HG03095 (cell line): ENCODE measurements around the gene RAB31.
"Not testable (repeated sequence)": the region's sequence is repeated elsewhere in the genome, so short reads cannot be mapped to it uniquely, and the experiment has no call there.

ENCODE experiments used
- ATAC-seq: cut with Tn5 transposase; IDR thresholded peaks from one replicate; pipeline ENCODE4 v1.9.1; 2021; ENCODE audit warnings: moderate library complexity; ENCODE audit not compliant: unreplicated experiment

RAB31 gene

GRCh38 chr18:9757827-9758621 lies 49.9 kb downstream of the RAB31 start:
- no peak for ATAC-seq

GRCh38 chr18:9758624-9759075 lies 50.5 kb downstream of the RAB31 start:
- no peak for ATAC-seq

- ATAC-seq = no peak
Measured at GRCh38 chr18:9760641-9761040, 52.5 kb downstream of the RAB31 start.

DNA sequence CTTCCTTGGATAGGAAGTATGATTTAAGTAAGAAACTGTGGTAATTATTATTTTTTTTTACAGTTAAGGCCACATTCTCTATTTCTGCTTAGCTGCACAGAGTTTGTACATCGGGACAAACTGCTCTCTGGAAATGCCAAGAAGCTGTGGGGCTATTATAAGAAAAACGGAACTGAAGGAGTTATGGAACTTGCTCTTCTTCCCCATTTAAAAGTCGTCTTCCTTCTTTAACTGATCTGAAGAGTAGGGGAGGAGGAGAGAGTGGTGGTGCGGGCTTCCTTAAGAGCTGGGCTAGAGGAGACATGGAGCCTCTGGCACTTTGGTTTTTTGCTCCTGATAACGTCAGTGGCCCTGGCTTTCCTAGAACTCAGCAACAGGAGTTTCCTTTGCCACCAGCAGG lies 54.4 kb downstream of the RAB31 start:
- no peak for ATAC-seq

- no peak for ATAC-seq
Measured at GRCh38 chr18:9763157-9763556, 55.1 kb downstream of the RAB31 start.

DNA sequence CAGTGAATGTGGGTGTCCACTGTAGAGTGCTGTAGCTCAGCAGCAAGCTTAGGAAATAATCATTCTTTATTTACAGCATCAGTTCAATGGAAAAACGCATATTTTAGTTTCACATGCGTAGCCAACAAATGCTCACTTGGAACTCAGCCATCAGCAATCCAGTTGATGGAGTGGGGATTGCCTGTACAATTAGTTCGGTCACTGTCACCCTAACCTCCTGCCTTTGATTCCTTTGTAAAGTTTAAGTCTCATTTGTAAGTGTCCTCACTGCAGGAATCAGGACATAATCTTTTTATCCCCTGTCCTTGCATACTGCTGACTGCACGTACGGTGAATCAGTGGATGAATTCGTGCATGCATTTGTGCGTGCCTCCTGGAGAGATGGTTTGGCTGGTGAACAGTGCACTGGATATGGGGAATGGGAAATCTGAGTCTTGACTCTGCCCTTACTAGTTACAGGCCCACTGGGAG lies 55.9 kb downstream of the RAB31 start:
- no peak for ATAC-seq

DNA sequence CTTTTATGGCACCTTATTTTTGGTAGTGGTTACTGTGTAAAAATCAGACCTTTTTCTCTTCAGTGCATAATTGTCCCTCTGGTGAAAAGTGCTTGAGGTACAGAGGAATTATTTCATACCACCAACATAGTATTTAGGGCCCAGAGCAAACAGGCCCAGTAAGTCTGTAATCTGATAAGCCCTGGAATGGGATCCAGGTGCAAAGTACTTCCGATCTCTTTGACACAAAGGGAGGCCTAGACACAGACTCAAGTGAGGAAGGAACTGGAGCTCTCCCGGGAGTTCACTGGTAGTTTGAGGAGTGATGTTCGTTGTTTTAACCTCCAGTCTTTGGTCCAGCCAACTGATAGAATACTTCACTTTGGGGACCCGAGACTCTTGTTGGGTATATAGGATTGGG lies 57.4 kb downstream of the RAB31 start:
- no peak for ATAC-seq

DNA sequence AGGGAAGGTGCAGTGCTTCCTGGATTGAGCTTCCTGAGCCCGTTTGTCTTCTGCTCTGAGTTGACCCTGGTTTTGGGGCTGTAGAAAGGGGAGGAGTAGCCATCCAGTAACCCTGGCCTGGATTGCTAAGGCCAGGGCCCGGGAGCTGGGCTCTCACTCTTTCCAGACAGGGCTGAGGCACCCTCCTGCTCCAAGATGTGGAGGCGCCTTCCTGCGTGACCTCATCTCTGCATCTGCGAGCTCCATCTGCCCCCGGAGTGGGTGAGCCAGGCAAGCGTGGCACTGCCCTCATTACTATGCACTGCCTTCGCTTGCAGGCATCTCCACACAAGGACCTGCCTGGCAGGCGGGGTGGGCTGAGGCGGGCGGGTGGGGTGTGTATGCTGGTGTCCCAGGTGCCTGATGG lies 58.0 kb downstream of the RAB31 start:
- ATAC-seq = no peak

DNA sequence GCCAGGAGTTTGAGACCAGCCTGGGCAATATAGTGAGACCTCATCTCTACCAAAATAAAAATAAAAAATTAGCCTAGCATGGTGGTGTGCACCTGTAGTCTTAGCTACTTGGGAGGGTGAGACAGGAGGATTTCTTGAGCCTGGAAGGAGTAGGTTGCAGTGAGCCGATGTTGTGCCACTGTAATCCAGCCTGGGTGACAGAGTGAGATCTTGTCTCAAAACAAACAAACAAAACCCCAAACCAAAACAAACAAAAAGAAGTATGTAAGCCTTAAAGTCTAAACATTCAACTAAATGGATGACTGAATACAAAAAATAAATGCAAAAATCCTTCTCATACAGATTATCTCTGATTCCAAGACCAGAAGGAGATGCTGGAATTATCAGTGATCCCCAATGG lies 58.6 kb downstream of the RAB31 start:
- no peak for ATAC-seq

- ATAC-seq = not testable (repeated sequence)
Measured at GRCh38 chr18:9768071-9768691, 60.1 kb downstream of the RAB31 start.

DNA sequence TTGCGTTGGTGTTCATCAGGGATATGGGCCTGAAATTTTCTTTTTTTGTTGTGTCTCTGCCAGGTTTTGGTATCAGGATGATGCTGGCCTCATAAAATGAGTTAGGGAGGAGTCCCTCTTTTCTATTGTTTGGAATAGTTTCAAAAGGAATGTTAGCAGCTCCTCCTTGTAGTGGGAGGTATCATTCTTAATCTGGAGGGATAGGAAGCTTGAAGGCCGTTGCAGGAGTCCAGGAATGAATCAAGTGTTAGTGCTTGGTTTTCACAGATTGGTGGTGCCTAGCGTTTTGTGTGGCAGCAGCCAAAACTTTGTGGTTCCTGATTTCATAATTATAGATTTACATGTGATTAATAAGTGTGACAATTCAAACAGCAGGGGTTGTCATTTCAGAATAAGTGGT lies 62.0 kb downstream of the RAB31 start:
- ATAC-seq = not testable (repeated sequence)

- peak; percentile 55 for ATAC-seq
Measured at GRCh38 chr18:9771261-9771976, 63.3 kb downstream of the RAB31 start.

DNA sequence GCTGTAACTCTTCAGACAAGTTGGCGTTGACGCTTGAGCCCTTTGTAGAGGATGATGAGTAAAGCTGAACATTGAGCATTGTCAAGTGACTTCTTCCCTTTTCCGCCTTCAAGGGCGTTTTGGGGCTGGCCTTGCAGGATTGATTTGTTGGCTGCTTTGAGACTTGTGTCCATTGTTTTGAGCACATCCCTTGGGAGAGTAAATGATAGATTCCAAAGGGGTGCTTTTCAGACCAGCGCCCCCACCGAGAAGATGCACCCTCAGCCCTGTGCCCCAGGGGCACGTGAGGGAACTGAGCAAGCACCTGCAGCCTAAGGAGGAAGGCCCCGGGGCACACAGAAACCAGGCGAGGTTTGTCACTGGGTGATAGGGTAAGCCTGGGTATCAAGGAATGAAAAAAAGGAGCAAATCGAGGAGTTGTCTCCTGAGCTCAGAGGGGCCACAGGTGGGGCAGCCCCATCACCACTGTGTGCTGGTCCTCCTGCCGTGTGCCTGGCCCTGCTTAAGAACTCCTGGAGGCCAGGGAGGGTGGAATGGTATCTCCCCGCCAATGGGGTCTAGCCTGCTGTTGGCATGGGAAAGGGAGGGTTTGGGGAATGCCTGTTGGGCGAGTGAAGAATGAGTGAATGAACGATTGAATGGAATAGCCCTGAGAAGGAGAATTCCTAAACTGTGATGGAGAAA lies 64.0 kb downstream of the RAB31 start:
- no peak for ATAC-seq

DNA sequence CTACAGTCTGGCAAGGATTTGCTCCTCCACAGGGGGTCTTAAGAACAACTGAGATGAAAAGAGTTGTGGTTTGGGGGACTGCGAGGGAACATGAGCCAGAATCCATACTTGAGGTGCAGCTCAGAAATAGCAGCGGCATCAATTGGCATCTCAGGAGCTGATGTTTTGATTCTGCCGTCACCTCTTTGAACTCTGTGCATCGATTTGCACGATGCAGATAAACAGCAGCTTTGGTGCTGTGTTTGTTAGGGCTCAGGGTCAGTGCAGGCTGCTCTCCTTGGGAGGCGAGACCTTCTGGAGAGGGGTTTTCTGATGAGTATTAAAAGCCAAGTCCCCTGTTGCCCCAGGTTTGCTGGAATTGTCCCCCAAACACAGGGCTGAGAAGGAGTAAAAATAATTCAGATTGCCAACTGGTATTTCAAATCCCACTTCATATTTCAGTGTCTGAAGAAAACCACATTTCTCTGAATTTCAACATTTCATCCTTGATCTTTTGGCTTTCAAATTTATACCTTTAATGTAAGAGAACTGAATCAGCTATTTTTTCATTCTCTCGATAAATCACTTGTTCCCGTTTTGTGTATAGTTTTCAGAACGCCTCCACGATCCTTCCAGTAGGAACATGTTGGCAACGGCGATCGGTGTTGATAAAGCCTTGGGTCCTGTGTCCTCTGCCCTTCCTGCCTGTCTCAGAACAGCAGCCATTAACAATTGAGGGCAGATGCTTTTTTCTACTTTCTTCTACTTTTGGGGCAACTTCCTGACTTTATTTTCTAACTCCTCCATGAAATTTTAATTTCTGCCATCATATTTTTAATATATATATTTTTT lies 65.0 kb downstream of the RAB31 start:
- no peak for ATAC-seq

DNA sequence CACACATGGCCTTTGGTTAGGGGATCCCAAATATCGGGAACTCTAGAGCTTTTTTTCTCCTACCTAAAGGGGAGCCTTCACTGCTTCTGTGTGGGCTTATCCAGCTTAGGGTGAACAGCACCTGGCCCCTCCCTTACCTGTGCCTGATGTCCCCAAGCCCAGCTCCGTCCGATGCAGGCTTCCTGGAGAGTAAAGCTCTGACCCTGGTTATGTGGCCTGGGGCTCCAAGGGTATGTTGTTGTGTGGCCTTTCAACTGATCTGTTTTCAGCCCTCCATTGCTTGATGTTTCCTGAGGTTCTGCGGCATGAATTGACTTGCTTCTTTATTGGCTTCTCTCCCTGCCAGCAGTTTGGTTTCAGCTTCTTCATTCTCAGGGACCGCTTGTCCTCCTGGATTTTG lies 66.0 kb downstream of the RAB31 start:
- ATAC-seq = no peak

- ATAC-seq = no peak
Measured at GRCh38 chr18:9775178-9775577, 67.1 kb downstream of the RAB31 start.

- ATAC-seq = no peak
Measured at GRCh38 chr18:9779630-9780029, 71.5 kb downstream of the RAB31 start.

- ATAC-seq = no peak
Measured at GRCh38 chr18:9782073-9782857, 74.2 kb downstream of the RAB31 start.

DNA sequence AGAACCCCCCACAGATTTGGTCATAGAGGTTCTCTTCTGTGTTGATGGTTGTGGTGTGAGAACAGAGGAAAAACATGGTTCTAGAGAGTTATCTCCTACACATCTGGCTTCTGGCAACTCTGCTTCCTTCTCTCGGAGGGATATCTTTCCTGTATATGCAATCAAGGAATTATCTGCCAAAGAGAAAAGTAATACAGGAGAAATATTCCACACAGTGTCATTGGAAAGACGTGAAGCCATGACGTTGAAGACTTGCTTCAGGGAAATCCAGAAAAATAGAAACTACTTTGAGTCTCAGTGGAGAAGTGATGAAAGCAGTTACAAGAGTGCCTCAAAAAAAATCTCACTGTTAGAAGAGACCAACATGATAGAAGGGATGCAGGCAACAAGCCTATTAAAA lies 78.5 kb downstream of the RAB31 start:
- ATAC-seq = no peak

DNA sequence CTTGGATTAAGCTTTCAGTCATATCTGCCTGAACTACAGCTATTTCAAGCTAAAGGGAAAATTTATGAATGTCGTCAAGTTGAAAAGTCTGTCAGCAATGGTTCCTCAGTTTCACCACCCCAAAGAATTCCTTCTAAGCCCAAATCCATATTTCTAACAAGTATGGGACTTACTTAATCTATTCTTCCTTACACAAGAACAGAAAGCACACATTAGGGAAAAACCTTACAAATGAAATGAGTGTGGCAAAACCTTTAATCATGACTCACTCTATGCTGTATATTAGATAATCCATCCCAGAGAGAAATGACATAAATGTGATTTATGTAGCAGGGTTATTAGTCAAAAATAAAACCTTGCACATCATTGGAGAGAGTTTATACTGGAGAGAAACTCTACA lies 78.9 kb downstream of the RAB31 start:
- no peak for ATAC-seq
